Natural killer cell (primary cell): Measurements from ENCODE around the gene HNRNPA1L2. TPM values are rescaled to one million over a fixed set of nuclear protein-coding genes. Genes with fewer than 3 reads are reported as not detected.
"Not testable (repeated sequence)": the region's sequence is repeated elsewhere in the genome, so short reads cannot be mapped to it uniquely, and the experiment has no call there.

Experiments used
- ATAC-seq, 3 donors: fragments of 150-1000 bp in 2 of 3; fragments of 200-7000 bp in 1 of 3; cut with Tn5 transposase; 1 replicate in 1 of 3; 2 replicates in 2 of 3; pipeline ENCODE4 v1.10.0; 2021; ENCODE audit warnings: mild to moderate bottlenecking in 2 of 3, moderate library complexity in 2 of 3
- DNase-seq, 2 donors: peaks; one replicate each; pipeline versions ENCODE4 v3.0.0 to v3.0.0-alpha.2; 2013 to 2021; ENCODE audit warnings: mixed read lengths in 1 of 2
- H3K27ac ChIP-seq: one replicate; pipeline ENCODE4 v1.5.1; 2013; ENCODE audit warnings: mild to moderate bottlenecking, low read length
- H3K27me3 ChIP-seq: one replicate; pipeline ENCODE4 v1.6.1; 2013; ENCODE audit warnings: low read length; ENCODE audit not compliant: control insufficient read depth, insufficient read depth
- H3K36me3 ChIP-seq: one replicate; pipeline ENCODE4 v1.6.1; 2013; ENCODE audit warnings: low read length; ENCODE audit not compliant: control insufficient read depth, insufficient read depth
- H3K4me1 ChIP-seq: one replicate; pipeline ENCODE4 v1.6.1; 2013; ENCODE audit warnings: low read length; ENCODE audit not compliant: control insufficient read depth, insufficient read depth
- H3K4me3 ChIP-seq: one replicate; pipeline ENCODE4 v1.5.1; 2013; ENCODE audit warnings: low read length
- H3K9me3 ChIP-seq: one replicate; pipeline ENCODE4 v1.6.1; 2013; ENCODE audit warnings: low read length; ENCODE audit not compliant: control insufficient read depth, insufficient read depth
- H3K27ac Mint-ChIP-seq, 2 donors: one replicate each; pipeline ENCODE4 v1.8.0; 2022; ENCODE audit warnings: mild to moderate bottlenecking in 2 of 2, mixed read lengths in 2 of 2, moderate library complexity in 1 of 2
- H3K27me3 Mint-ChIP-seq, 2 donors: one replicate each; pipeline ENCODE4 v1.8.0; 2022; ENCODE audit warnings: low read depth in 2 of 2, mixed read lengths in 2 of 2
- H3K36me3 Mint-ChIP-seq: one replicate; pipeline ENCODE4 v1.8.0; 2022; ENCODE audit warnings: mixed read lengths
- H3K4me1 Mint-ChIP-seq, 2 donors: one replicate each; pipeline ENCODE4 v1.8.0; 2022; ENCODE audit warnings: mixed read lengths in 2 of 2
- H3K4me3 Mint-ChIP-seq: one replicate; pipeline ENCODE4 v1.8.0; 2022; ENCODE audit warnings: mild to moderate bottlenecking, moderate library complexity, mixed read lengths
- H3K9me3 Mint-ChIP-seq, 2 donors: one replicate each; pipeline ENCODE4 v1.8.0; 2022; ENCODE audit warnings: mixed read lengths in 2 of 2
- WGBS: methylation state at CpG from one replicate; pipeline ENCODE4 v1.1.7; 2013; ENCODE audit warnings: missing lambda C conversion rate; ENCODE audit not compliant: insufficient coverage; 5-methylcytosine and 5-hydroxymethylcytosine counted together
- intact Hi-C: fragments of 100-400 bp; cut with micrococcal nuclease; formaldehyde crosslinking; loops from one replicate; pipeline ENCODE4 v1.14.2; 2022
- total RNA-seq, 4 donors: library from RNA; stranded (reverse); fragments of 120-200 nt in 1 of 4; gene quantifications; one replicate each; pipeline versions ENCODE4 v1.2.3 to v1.2.4, GENCODE V29; 2013 to 2022
- TF ChIP-seq, protein P1 (sequence below): fragments of 200-600 bp; IDR thresholded peaks from one replicate; pipeline ENCODE4 v1.8.0; 2022; ENCODE audit warnings: antibody characterized with exemption

HNRNPA1L2 gene
- total RNA-seq = 10 to 100 TPM; 11.9 to 16.2 (median 15.4) TPM
- 11.6 TPM for total RNA-seq (2013)

DNA sequence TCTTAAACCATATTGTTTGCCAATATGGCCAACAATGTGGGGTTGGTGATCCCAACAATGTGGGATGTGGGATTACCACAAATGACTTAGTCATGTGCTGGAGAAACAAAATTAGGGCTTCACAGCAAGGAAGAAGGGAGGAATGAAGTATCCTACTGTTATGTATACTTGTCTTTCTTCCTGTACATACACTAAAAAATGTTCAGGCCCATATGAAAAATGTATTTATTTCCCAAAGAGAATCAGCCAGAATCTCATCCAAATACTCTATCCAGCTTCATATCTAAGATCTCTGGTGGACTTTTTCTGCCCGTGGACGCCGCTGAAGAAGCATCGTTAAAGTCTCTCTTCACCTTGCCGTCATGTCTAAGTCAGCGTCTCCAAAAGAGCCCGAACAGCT lies at the start of gene HNRNPA1L2:
TSS of gene HNRNPA1L2 (plus strand) at position 301 of the 400 bp plus-strand sequence. CDS start at position 363, 62 bp downstream.
- 96% methylated on average over 7 of the region's 7 CpGs for WGBS
- intact Hi-C loops = no loop called here
- no peaks in the 10 kb centered on the region for H3K4me1 ChIP-seq
- H3K27ac Mint-ChIP-seq = no peak within 1 kb of the TSS
- TF ChIP-seq, protein P1, sequence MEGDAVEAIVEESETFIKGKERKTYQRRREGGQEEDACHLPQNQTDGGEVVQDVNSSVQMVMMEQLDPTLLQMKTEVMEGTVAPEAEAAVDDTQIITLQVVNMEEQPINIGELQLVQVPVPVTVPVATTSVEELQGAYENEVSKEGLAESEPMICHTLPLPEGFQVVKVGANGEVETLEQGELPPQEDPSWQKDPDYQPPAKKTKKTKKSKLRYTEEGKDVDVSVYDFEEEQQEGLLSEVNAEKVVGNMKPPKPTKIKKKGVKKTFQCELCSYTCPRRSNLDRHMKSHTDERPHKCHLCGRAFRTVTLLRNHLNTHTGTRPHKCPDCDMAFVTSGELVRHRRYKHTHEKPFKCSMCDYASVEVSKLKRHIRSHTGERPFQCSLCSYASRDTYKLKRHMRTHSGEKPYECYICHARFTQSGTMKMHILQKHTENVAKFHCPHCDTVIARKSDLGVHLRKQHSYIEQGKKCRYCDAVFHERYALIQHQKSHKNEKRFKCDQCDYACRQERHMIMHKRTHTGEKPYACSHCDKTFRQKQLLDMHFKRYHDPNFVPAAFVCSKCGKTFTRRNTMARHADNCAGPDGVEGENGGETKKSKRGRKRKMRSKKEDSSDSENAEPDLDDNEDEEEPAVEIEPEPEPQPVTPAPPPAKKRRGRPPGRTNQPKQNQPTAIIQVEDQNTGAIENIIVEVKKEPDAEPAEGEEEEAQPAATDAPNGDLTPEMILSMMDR = no peak
- H3K9me3 ChIP-seq = no peaks in the 10 kb centered on the region
- H3K27me3 Mint-ChIP-seq = no peaks in the 10 kb centered on the region
- no peak within 1 kb of the TSS for H3K4me3 ChIP-seq
- peaks cover 31% of the 10 kb centered on the region for H3K36me3 ChIP-seq
- ATAC-seq (no peak), DNase-seq (no peak)
- peaks cover 10 to 11% of the 10 kb centered on the region in 2 donors for H3K4me1 Mint-ChIP-seq
- H3K27ac ChIP-seq = no peak within 1 kb of the TSS
- peaks cover 10% of the 10 kb centered on the region for H3K36me3 Mint-ChIP-seq
- no peak within 1 kb of the TSS for H3K4me3 Mint-ChIP-seq
- no peaks in the 10 kb centered on the region for H3K9me3 Mint-ChIP-seq
- H3K27me3 ChIP-seq = no peaks in the 10 kb centered on the region

- H3K27ac ChIP-seq, H3K4me1 ChIP-seq, H3K4me3 ChIP-seq, H3K4me1 Mint-ChIP-seq, H3K27me3 ChIP-seq, H3K9me3 Mint-ChIP-seq, intact Hi-C loops, H3K36me3 Mint-ChIP-seq, ATAC-seq, H3K4me3 Mint-ChIP-seq, DNase-seq, H3K27ac Mint-ChIP-seq, H3K36me3 ChIP-seq, H3K9me3 ChIP-seq: not testable (repeated sequence)
- H3K27me3 Mint-ChIP-seq = peaks cover 5 to 32% of the 10 kb centered on the region in 2 donors
- 100% methylated on average over 1 of the region's 3 CpGs for WGBS
Measured at GRCh38 chr13:52593175-52593574, 49.1 kb upstream of the HNRNPA1L2 start.

GRCh38 chr13:52593812-52594211 lies 48.4 kb upstream of the HNRNPA1L2 start:
- intact Hi-C loops, H3K27ac ChIP-seq, H3K4me1 ChIP-seq, H3K9me3 Mint-ChIP-seq, H3K4me3 ChIP-seq, H3K36me3 ChIP-seq, H3K9me3 ChIP-seq, H3K4me3 Mint-ChIP-seq, H3K27me3 ChIP-seq, DNase-seq, ATAC-seq, H3K4me1 Mint-ChIP-seq, H3K27ac Mint-ChIP-seq, H3K36me3 Mint-ChIP-seq: not testable (repeated sequence)
- WGBS = 73% methylated on average over 2 of the region's 3 CpGs
- H3K27me3 Mint-ChIP-seq = peaks cover 5 to 32% of the 10 kb centered on the region in 2 donors

DNA sequence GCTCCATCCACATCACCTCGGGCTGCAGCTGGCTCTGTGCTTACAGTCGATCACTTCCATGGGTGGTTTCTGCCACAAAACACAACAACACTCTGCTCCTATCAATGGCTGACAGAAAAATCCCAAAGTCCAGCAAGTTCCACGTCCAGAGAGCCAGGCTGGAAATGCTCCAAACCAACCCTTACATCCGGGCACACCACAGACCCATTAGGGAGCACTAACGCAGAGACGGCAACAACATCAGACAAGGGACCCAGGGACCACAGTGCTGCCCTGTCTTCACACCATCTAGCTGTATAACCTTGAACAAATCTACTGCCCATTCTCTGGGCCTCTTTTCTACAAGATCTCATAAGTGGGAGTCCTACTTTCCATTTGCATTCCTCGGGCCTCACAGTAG lies 47.9 kb upstream of the HNRNPA1L2 start:
- H3K36me3 Mint-ChIP-seq, H3K27ac ChIP-seq, H3K9me3 ChIP-seq, H3K4me1 ChIP-seq, DNase-seq, H3K9me3 Mint-ChIP-seq, H3K36me3 ChIP-seq, intact Hi-C loops, H3K4me3 ChIP-seq, H3K4me1 Mint-ChIP-seq, H3K27ac Mint-ChIP-seq, H3K4me3 Mint-ChIP-seq, ATAC-seq, H3K27me3 ChIP-seq: not testable (repeated sequence)
- WGBS = 74% methylated on average over 6 of the region's 7 CpGs
- H3K27me3 Mint-ChIP-seq = peaks cover 5 to 32% of the 10 kb centered on the region in 2 donors

- Mint-ChIP-seq H3K4me1 (peaks cover 7 to 12% of the 10 kb centered on the region in 2 donors), H3K9me3 (no peaks in the 10 kb centered on the region), H3K4me3 (no peak overlapping the region), H3K27me3 (peaks cover 2 to 11% of the 10 kb centered on the region in 2 donors), H3K36me3 (no peaks in the 10 kb centered on the region), H3K27ac (no peak overlapping the region)
- no peak overlapping the region for H3K4me3 ChIP-seq
- peaks cover 8% of the 10 kb centered on the region for H3K27me3 ChIP-seq
- H3K27ac ChIP-seq = no peak overlapping the region
- ATAC-seq = no peak
- no peak for DNase-seq
- intact Hi-C loops = no loop called here
- no peaks in the 10 kb centered on the region for H3K9me3 ChIP-seq
- no peaks in the 10 kb centered on the region for H3K36me3 ChIP-seq
- TF ChIP-seq, protein P1 = no peak
- H3K4me1 ChIP-seq = peaks cover 6% of the 10 kb centered on the region
- 93% methylated on average over 4 of the region's 4 CpGs for WGBS
Measured at GRCh38 chr13:52597676-52598075, 44.6 kb upstream of the HNRNPA1L2 start.
